H9 (cell line): ENCODE data around the gene KCNAB2. TPM values are rescaled to one million over a fixed set of nuclear protein-coding genes. Genes with fewer than 3 reads are reported as not detected.

Experiments used
- DNase-seq: peaks from one replicate; pipeline ENCODE4 v3.0.0-alpha.2; 2017
- H2AFZ ChIP-seq: one replicate; pipeline ENCODE4 v1.6.1; 2013; ENCODE audit warnings: mild to moderate bottlenecking, low read length, control low read depth, moderate library complexity
- H2AK5ac ChIP-seq: 2 replicates; pipeline ENCODE4 v1.6.1; 2013; ENCODE audit warnings: low read length, control low read depth, mixed read lengths; ENCODE audit not compliant: insufficient read length
- H2BK120ac ChIP-seq: one replicate; pipeline ENCODE4 v1.6.1; 2013; ENCODE audit warnings: low read depth, mild to moderate bottlenecking, low read length, control low read depth, inconsistent platforms; ENCODE audit not compliant: poor library complexity, severe bottlenecking
- H2BK12ac ChIP-seq: 2 replicates; pipeline ENCODE4 v1.6.1; 2013; ENCODE audit warnings: low read length, control low read depth, mixed read lengths, low read depth; ENCODE audit not compliant: insufficient read length
- H2BK15ac ChIP-seq: 2 replicates; pipeline ENCODE4 v1.6.1; 2013; ENCODE audit warnings: low read depth, low read length, control low read depth
- H2BK20ac ChIP-seq: one replicate; pipeline ENCODE4 v1.6.1; 2013; ENCODE audit warnings: low read depth, mild to moderate bottlenecking, low read length, control low read depth, inconsistent platforms; ENCODE audit not compliant: poor library complexity, severe bottlenecking
- H2BK5ac ChIP-seq: 2 replicates; pipeline ENCODE4 v1.6.1; 2013; ENCODE audit warnings: low read length, control low read depth, mixed read lengths; ENCODE audit not compliant: insufficient read length
- H3K14ac ChIP-seq: 2 replicates; pipeline ENCODE4 v1.6.1; 2013; ENCODE audit warnings: low read length, control low read depth; ENCODE audit not compliant: insufficient read depth
- H3K18ac ChIP-seq: 2 replicates; pipeline ENCODE4 v1.6.1; 2013; ENCODE audit warnings: low read depth, mild to moderate bottlenecking, mixed read lengths, low read length, control low read depth; ENCODE audit not compliant: insufficient read length
- H3K23ac ChIP-seq: 2 replicates; pipeline ENCODE4 v1.6.1; 2013; ENCODE audit warnings: low read length, control low read depth, mixed read lengths, low read depth; ENCODE audit not compliant: insufficient read length
- H3K23me2 ChIP-seq: 2 replicates; pipeline ENCODE4 v1.6.1; 2013; ENCODE audit warnings: low read depth, mild to moderate bottlenecking, mixed read lengths, low read length, control low read depth; ENCODE audit not compliant: insufficient read length, poor library complexity, severe bottlenecking
- H3K27ac ChIP-seq: 2 replicates; pipeline ENCODE4 v1.5.1; 2013; ENCODE audit warnings: low read length, control low read depth, mixed read lengths, low read depth; ENCODE audit not compliant: insufficient read length
- H3K27me3 ChIP-seq: 2 replicates; pipeline ENCODE4 v1.6.1; 2013; ENCODE audit warnings: low read length, control low read depth, inconsistent platforms; ENCODE audit not compliant: insufficient read depth
- H3K4ac ChIP-seq: 2 replicates; pipeline ENCODE4 v1.6.1; 2013; ENCODE audit warnings: low read depth, mild to moderate bottlenecking, control low read depth, inconsistent platforms, low read length, moderate library complexity
- H3K4me1 ChIP-seq: 2 replicates; pipeline ENCODE4 v1.6.1; 2013; ENCODE audit warnings: low read length, control low read depth, inconsistent platforms; ENCODE audit not compliant: insufficient read depth
- H3K4me2 ChIP-seq: 2 replicates; pipeline ENCODE4 v1.6.1; 2013; ENCODE audit warnings: low read length, control low read depth, mixed read lengths; ENCODE audit not compliant: insufficient read length, insufficient read depth
- H3K56ac ChIP-seq: 2 replicates; pipeline ENCODE4 v1.6.1; 2013; ENCODE audit warnings: low read depth, mild to moderate bottlenecking, mixed read lengths, low read length, control low read depth; ENCODE audit not compliant: insufficient read length
- H3K79me1 ChIP-seq: 2 replicates; pipeline ENCODE4 v1.6.1; 2013; ENCODE audit warnings: low read depth, mild to moderate bottlenecking, moderate library complexity, low read length, control low read depth, inconsistent platforms; ENCODE audit not compliant: insufficient read depth, poor library complexity, severe bottlenecking
- H3K79me2 ChIP-seq: 2 replicates; pipeline ENCODE4 v1.6.1; 2013; ENCODE audit warnings: low read length, control low read depth, inconsistent platforms; ENCODE audit not compliant: insufficient read depth
- H3K9ac ChIP-seq: 2 replicates; pipeline ENCODE4 v1.6.1; 2013; ENCODE audit warnings: low read length, control low read depth, mixed read lengths; ENCODE audit not compliant: insufficient read length; ENCODE audit errors: extremely low read depth
- H3K9me3 ChIP-seq: one replicate; pipeline ENCODE4 v1.6.1; 2013; ENCODE audit warnings: low read depth, low read length, inconsistent platforms; ENCODE audit not compliant: control insufficient read depth
- H3T11ph ChIP-seq: one replicate; pipeline ENCODE4 v1.6.1; 2013; ENCODE audit warnings: mild to moderate bottlenecking, low read length, control low read depth, inconsistent platforms
- H4K20me1 ChIP-seq: one replicate; pipeline ENCODE4 v1.6.1; 2013; ENCODE audit not compliant: control insufficient read depth, insufficient read length, insufficient read depth
- H4K5ac ChIP-seq: 2 replicates; pipeline ENCODE4 v1.6.1; 2013; ENCODE audit warnings: low read depth, mild to moderate bottlenecking, mixed read lengths, low read length, control low read depth; ENCODE audit not compliant: insufficient read length
- H4K8ac ChIP-seq: replicated peaks from 2 replicates; pipeline ENCODE4 v1.6.1; 2013; ENCODE audit warnings: low read length, control low read depth, mixed read lengths, low read depth; ENCODE audit not compliant: insufficient read length
- H4K91ac ChIP-seq: 2 replicates; pipeline ENCODE4 v1.6.1; 2013; ENCODE audit warnings: low read depth, mild to moderate bottlenecking, moderate library complexity, mixed read lengths, low read length, control low read depth; ENCODE audit not compliant: insufficient read length
- H3K27ac Mint-ChIP-seq, 3 experiments: 2 replicates in 2 of 3; 3 replicates in 1 of 3; pipeline ENCODE4 v1.8.0; 2020 to 2021; ENCODE audit warnings: mixed read lengths in 3 of 3, mild to moderate bottlenecking in 1 of 3, moderate library complexity in 1 of 3
- H3K27me3 Mint-ChIP-seq: 2 replicates; pipeline ENCODE4 v1.8.0; 2021; ENCODE audit warnings: low read depth, mild to moderate bottlenecking, moderate library complexity, mixed read lengths
- H3K36me3 Mint-ChIP-seq, 3 experiments: 2 replicates in 2 of 3; 3 replicates in 1 of 3; pipeline ENCODE4 v1.8.0; 2020 to 2021; ENCODE audit warnings: low read depth in 3 of 3, mixed read lengths in 3 of 3; ENCODE audit not compliant: insufficient read depth in 1 of 3
- H3K4me1 Mint-ChIP-seq, 2 experiments: 2 replicates each; pipeline ENCODE4 v1.8.0; 2020; ENCODE audit warnings: mixed read lengths in 2 of 2
- H3K4me3 Mint-ChIP-seq, 2 experiments: 2 replicates in 1 of 2; 3 replicates in 1 of 2; pipeline ENCODE4 v1.8.0; 2020 to 2021; ENCODE audit warnings: mild to moderate bottlenecking in 2 of 2, mixed read lengths in 2 of 2, moderate library complexity in 1 of 2
- H3K9me3 Mint-ChIP-seq, 2 experiments: 2 replicates in 1 of 2; 3 replicates in 1 of 2; pipeline ENCODE4 v1.8.0; 2020; ENCODE audit warnings: mild to moderate bottlenecking in 2 of 2, mixed read lengths in 2 of 2, moderate library complexity in 1 of 2
- WGBS: extraction: QIAGEN DNeasy Blood & Tissue Kit; methylation state at CpG from one replicate; pipeline ENCODE4 v1.1.7; 2013; ENCODE audit warnings: missing lambda C conversion rate, low lambda C conversion rate, mixed read lengths; ENCODE audit not compliant: insufficient read length; ENCODE audit errors: extremely low coverage; 5-methylcytosine and 5-hydroxymethylcytosine counted together
- total RNA-seq: library from RNA; stranded (reverse); gene quantifications from 2 replicates; pipeline ENCODE4 v1.2.1, GENCODE V29; 2021
- TF ChIP-seq, protein P1 (sequence below): fragments of 200-600 bp; sonication (generic); conservative IDR thresholded peaks from 3 replicates; pipeline ENCODE4 v1.8.0; 2021; ENCODE audit warnings: antibody characterized with exemption, mild to moderate bottlenecking

The KCNAB2 gene
- total RNA-seq, 1 experiment from 2014 or later: 8.3 TPM

DNA sequence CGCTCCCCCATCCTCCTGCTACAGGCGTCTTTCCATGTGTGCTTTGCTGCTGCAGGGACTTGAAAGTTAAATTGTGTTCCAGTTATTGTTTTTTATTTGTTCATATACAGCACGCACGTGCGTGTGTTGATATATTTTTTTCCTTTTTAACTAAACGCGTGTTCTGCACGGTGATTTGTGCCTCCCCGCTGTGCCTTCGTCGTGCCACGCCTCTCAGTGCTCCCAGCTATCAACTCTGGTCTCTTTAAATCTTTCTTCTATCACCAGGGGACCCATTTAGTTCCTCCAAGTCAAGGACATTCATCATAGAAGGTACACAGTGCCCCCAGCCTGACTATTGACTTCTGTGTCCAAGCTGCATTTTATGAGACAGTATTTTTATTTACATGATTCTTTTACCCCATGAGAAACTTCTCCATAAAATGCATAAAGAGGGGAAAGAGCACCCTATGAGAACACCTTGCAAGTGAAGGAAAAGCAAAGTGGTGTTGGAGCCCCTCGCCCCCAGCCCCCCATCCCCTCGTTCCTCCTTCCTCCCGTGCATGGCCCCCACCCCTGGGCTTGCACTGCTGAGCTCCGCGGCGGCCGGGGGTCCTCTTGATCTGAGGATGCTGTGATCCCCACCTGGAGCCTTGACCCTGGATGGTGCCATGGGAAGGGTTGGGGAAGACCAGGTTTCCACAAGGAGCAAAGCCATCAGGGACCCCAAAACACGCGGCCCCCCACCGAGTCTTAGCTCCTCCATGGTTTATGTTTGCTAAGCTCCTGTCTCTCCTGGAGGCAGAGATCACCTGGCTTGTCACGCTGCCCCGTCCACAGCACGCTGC is 45.5 kb downstream of the KCNAB2 start:
- Histone ChIP-seq H2BK5ac (no peak overlapping the region), H3K9me3 (no peaks in the 10 kb centered on the region), H3K27ac (no peak overlapping the region), H3T11ph (no peak overlapping the region), H3K79me2 (no peaks in the 10 kb centered on the region), H2AK5ac (no peak overlapping the region), H3K18ac (no peak overlapping the region), H3K27me3 (no peaks in the 10 kb centered on the region; the same call in 1 of the 2 replicates), H4K20me1 (no peaks in the 10 kb centered on the region), H3K79me1 (no peaks in the 10 kb centered on the region), H4K5ac (no peak overlapping the region), H3K4me2 (no peak overlapping the region), H3K9ac (no peak overlapping the region), H4K91ac (no peak overlapping the region), H3K4me1 (no peaks in the 10 kb centered on the region), H2BK12ac (no peak overlapping the region), H3K23ac (no peak overlapping the region), H2BK15ac (no peak overlapping the region), H3K14ac (no peak overlapping the region; the same call in 1 of the 2 replicates), H2BK20ac (no peak overlapping the region), H3K23me2 (no peaks in the 10 kb centered on the region), H3K56ac (no peak overlapping the region), H2BK120ac (no peak overlapping the region), H2AFZ (no peak overlapping the region), H3K4ac (no peak overlapping the region), H4K8ac (no peak overlapping the region)
- Mint-ChIP-seq H3K9me3 (no peaks in the 10 kb centered on the region), H3K36me3 (no peaks in the 10 kb centered on the region), H3K27me3 (no peaks in the 10 kb centered on the region), H3K4me3 (no peak overlapping the region), H3K4me1 (no peaks in the 10 kb centered on the region), H3K27ac (no peak overlapping the region; a peak in 1 of 7 replicates)
- WGBS: no CpG with 5 or more reads among the region's 25 CpGs
- no peak for DNase-seq
- TF ChIP-seq, protein P1, sequence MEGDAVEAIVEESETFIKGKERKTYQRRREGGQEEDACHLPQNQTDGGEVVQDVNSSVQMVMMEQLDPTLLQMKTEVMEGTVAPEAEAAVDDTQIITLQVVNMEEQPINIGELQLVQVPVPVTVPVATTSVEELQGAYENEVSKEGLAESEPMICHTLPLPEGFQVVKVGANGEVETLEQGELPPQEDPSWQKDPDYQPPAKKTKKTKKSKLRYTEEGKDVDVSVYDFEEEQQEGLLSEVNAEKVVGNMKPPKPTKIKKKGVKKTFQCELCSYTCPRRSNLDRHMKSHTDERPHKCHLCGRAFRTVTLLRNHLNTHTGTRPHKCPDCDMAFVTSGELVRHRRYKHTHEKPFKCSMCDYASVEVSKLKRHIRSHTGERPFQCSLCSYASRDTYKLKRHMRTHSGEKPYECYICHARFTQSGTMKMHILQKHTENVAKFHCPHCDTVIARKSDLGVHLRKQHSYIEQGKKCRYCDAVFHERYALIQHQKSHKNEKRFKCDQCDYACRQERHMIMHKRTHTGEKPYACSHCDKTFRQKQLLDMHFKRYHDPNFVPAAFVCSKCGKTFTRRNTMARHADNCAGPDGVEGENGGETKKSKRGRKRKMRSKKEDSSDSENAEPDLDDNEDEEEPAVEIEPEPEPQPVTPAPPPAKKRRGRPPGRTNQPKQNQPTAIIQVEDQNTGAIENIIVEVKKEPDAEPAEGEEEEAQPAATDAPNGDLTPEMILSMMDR: no peak
